Fibroblast of pulmonary artery (primary cell): ENCODE results near the gene LAMTOR2.

Experiments used
- DNase-seq: peaks from one replicate; pipeline ENCODE4 v3.0.0-alpha.2; 2010; ENCODE audit warnings: low read depth
- H3K4me3 ChIP-seq: replicated peaks from 2 replicates; pipeline ENCODE4 v1.5.1; 2011; ENCODE audit warnings: low read depth, mild to moderate bottlenecking, control low read depth, low read length, moderate library complexity
- TF ChIP-seq, protein P1 (sequence below): IDR thresholded peaks from 2 replicates; pipeline ENCODE4 v1.5.1; 2011; ENCODE audit warnings: mild to moderate bottlenecking, control low read depth, low read length, inconsistent platforms; ENCODE audit errors: missing control alignments

LAMTOR2 gene

DNA sequence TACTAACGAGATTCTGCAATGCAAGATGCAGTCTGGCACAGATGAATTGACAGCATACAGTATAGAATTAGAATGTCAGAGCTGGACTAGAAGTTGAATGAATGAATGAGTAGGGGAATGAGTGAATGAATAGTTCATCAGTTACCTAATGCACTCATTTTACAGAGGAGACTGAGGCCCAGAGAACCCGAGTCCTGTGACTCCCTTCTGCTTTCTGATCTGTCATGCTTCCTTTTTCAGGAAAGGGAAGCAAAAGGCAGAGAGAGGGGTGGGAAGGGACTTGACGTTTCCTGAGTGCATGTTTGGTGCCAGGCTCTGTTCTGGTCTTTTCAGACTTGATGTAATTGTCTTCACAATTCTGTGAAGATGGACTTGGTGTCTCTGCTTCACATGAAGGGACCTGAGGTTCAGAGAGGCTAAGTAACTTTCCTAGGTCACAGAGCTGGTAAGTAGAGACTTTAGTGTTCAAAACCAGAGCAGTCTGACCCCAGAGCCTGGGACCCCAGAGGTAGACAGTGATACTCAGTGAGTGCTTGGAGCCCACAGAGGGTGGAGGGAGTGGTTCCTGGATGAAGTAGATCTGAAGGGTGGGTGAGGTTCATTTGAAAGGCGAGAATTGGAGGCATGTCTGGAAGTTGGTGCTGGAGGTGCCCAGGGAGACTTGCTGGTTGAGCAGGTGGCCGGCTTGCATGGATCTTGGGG, 35.7 kb downstream of the LAMTOR2 start:
- TF ChIP-seq, protein P1, sequence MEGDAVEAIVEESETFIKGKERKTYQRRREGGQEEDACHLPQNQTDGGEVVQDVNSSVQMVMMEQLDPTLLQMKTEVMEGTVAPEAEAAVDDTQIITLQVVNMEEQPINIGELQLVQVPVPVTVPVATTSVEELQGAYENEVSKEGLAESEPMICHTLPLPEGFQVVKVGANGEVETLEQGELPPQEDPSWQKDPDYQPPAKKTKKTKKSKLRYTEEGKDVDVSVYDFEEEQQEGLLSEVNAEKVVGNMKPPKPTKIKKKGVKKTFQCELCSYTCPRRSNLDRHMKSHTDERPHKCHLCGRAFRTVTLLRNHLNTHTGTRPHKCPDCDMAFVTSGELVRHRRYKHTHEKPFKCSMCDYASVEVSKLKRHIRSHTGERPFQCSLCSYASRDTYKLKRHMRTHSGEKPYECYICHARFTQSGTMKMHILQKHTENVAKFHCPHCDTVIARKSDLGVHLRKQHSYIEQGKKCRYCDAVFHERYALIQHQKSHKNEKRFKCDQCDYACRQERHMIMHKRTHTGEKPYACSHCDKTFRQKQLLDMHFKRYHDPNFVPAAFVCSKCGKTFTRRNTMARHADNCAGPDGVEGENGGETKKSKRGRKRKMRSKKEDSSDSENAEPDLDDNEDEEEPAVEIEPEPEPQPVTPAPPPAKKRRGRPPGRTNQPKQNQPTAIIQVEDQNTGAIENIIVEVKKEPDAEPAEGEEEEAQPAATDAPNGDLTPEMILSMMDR, result no peak
- H3K4me3 ChIP-seq, result no peak overlapping the region
- no peak for DNase-seq

DNA sequence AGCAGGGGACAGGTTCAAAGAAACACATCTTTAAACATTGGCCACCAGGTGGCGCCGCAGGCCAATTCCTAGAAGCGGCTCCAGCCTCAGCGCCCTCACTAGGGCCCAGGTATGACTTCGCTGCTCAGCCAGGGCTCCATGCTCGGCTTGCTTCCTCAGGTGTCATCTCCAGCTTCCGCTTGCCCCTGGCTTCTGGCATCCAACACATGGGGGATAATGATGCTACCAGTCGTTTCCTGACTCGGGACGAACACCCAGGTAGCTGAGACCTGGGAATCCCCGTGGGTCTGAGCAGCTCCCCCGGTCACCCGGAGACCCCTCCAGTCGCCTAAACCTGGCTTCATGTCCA, 36.2 kb downstream of the LAMTOR2 start:
- H3K4me3 ChIP-seq, result no peak overlapping the region
- TF ChIP-seq, protein P1, result peak; percentile 61
- peak; percentile 84 for DNase-seq

DNA sequence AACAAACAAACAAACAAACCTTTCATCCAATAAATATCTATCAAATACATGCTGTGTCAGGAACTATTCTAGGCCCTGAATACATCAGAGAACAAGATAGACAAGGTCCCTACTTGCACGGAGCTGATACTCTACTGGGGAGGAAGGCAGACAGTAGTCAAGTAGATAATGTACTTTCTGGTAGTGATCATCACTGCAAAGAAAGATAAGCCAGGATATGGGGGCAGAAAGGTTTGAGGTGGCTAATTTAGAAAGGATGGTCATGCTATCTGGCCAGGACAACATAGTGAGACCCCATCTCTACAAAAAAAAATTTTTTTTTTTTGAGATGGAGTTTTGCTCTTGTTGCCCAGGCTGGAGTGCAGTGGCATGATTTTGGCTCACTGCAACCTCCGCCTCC, 37.0 kb downstream of the LAMTOR2 start:
- TF ChIP-seq, protein P1, result no peak
- no peak overlapping the region for H3K4me3 ChIP-seq
- no peak for DNase-seq

DNA sequence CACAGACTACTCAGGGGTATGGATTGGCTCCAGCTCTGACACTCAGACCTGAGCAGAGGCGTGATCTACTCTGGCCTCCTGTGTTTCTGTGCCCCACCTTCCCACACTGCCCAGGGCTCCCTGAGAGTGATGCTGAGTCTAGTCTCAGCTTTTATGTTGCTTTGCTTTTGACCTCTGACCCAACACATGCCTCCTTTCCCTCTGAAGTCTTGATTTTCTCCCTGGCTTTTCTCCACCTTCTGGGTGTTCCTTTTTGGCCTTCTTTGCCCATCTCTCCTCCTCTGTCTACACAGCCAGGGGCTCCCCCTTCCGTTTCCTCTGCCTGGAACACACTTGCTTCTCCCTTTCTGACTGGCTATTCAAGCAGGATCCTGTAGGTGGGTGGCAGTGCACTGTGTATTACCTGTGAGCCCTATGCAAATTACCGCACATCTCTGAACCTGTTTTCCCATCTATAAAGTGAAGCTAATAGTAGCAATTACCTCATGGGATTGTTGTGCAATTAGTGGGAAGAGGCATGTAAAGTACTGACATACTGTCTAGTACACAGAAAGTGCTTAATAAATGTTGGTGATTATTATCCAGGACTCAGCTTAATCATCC, 41.4 kb downstream of the LAMTOR2 start:
- TF ChIP-seq, protein P1, result no peak
- DNase-seq, result no peak
- H3K4me3 ChIP-seq, result no peak overlapping the region

DNA sequence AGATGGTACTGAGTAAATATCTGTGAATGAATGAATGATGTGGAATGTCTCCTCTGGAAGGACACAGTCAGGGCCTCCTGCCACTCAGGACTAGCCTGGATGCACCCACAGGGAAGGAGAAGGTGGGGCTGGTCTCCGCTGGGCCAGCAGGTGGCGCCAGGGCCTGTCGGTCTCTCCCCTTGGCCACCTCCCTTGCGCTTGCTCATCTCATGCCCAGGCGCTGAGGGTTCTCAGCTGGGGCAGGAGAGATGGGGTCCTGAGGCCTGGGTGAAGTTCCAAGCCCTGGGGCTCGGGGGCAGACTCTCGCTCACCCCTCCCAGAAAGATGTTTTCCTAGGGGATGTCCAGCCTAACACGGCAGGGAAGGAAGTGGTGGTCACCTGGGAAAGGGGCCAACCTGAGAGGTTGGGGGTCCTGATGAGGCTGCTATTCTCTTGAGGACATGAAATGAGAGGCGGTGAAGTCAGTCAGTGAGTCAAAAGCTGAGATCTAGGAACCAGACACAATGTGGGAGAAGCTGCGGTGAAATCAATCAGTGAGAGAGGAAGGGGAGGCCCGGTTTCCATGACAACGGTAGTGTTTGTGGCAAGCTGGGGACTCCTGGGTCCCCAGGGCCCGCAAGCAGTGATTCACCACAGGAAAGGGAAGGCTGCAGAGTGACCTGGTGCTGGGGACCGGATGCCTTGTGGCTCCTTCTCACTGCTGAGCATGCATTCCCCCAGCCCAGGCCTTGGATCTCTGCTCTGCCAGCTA, 42.2 kb downstream of the LAMTOR2 start:
- H3K4me3 ChIP-seq, result no peak overlapping the region
- TF ChIP-seq, protein P1, result peak; percentile 97
- DNase-seq, result peak; percentile 86

DNA sequence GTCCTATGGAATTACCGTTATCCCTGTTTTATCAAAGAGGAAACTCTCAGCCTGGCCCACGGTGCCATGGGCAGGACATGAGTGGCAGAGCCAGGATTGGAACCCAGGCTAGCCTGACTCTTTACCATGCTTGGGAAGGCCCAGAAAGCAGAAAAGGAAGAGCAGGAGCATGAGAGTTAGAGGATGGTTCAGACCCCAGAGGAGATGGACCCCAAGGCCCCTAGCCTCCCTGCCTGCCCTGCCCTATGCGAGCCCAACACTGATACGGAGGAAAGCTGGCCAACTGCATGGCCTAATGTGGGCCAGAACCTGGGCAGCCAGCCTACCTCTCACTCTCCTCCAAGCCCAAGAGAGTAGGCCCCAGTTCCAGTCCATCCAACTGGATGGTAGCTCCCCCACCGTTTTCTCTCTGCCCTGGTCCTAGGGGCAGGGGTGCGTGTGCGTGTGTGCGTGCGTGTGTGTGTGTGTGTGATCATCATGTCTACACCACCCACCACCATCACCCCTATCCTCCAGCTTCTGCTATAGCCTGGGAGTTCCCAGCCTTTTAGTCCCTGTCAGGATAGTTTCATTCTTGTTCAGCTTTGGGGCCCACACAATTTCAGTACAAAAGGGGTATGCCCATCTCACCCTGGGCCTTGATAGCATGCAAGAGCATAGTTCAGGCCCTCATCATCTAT, 43.1 kb downstream of the LAMTOR2 start:
- TF ChIP-seq, protein P1, result no peak
- H3K4me3 ChIP-seq, result no peak overlapping the region

More for the DNA sequence above, 43.1 kb downstream of the LAMTOR2 start:
- no peak for DNase-seq
